Adrenal gland (tissue), 5 donors: ENCODE measurements around the gene SLFN5.

Experiments
- POLR2A ChIP-seq, 2 donors: fragments of 450-650 bp; IDR thresholded peaks; one replicate each; pipeline ENCODE4 v1.6.1; 2017; ENCODE audit warnings: antibody characterized with exemption in 2 of 2, mild to moderate bottlenecking in 2 of 2, moderate library complexity in 1 of 2
- TF ChIP-seq, protein P1 (sequence below), 6 experiments: fragments of 450-650 bp in 4 of 6; fragments of 200-600 bp in 2 of 6; sonication (generic) in 1 of 6; IDR thresholded peaks; 1 replicate in 5 of 6; 2 replicates in 1 of 6; pipeline versions ENCODE4 v1.5.1 to v1.8.0; 2016 to 2021; ENCODE audit warnings: antibody characterized with exemption in 6 of 6, mild to moderate bottlenecking in 2 of 6, moderate library complexity in 1 of 6
- donor health status: DM: no; HTN: no; CAD: no.

DNA sequence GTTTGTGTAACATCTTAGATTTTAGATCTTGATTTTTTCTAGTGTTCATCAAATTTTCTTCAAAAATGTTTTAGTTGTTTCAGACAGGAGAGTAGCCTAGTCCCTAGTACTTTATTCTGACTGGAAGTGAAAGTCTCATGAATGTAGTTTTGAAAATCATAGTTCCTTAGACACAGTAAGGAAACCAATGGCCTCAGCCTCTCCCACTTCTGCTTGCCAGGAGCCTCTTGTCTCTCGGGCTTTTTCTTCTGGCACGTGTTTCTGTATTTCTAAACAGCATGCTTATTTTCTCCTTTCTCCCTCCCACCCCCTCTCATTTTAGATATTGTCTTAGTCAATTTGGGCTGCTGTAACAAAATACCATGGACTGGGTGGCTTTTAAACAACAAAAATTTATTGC, 9.8 kb downstream of the SLFN5 start:
- TF ChIP-seq POLR2A (IDR thresholded peaks at IDR 0.05): no peak
- TF ChIP-seq, protein P1, sequence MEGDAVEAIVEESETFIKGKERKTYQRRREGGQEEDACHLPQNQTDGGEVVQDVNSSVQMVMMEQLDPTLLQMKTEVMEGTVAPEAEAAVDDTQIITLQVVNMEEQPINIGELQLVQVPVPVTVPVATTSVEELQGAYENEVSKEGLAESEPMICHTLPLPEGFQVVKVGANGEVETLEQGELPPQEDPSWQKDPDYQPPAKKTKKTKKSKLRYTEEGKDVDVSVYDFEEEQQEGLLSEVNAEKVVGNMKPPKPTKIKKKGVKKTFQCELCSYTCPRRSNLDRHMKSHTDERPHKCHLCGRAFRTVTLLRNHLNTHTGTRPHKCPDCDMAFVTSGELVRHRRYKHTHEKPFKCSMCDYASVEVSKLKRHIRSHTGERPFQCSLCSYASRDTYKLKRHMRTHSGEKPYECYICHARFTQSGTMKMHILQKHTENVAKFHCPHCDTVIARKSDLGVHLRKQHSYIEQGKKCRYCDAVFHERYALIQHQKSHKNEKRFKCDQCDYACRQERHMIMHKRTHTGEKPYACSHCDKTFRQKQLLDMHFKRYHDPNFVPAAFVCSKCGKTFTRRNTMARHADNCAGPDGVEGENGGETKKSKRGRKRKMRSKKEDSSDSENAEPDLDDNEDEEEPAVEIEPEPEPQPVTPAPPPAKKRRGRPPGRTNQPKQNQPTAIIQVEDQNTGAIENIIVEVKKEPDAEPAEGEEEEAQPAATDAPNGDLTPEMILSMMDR (IDR thresholded peaks at IDR 0.05): no peak
